WTC11 (cell line): Measurements from ENCODE around the gene FLT3. TPM values are rescaled to one million over a fixed set of nuclear protein-coding genes. Genes with fewer than 3 reads are reported as not detected.

Experiments
- ATAC-seq: fragments of 200-7000 bp; cut with Tn5 transposase; 2 replicates; pipeline ENCODE4 v1.10.0; 2021; ENCODE audit warnings: mild to moderate bottlenecking, moderate library complexity
- CTCF ChIA-PET: fragments of 300-600 bp; sonication (Branson Sonifier 250); formaldehyde crosslinking; loops from one replicate; lab custom pipeline; 2021; ENCODE audit warnings: antibody characterized with exemption; lab: Charles Lee
- POLR2A ChIA-PET: fragments of 350-600 bp; sonication (Branson Sonifier 250); formaldehyde crosslinking; loops from one replicate; lab custom pipeline; 2021; ENCODE audit warnings: antibody characterized with exemption; lab: Charles Lee
- DNase-seq: peaks from one replicate; pipeline ENCODE4 v3.0.0; 2021; ENCODE audit warnings: low spot score
- H3K27ac Mint-ChIP-seq: 2 replicates; pipeline ENCODE4 v1.8.0; 2021; ENCODE audit warnings: mixed read lengths
- H3K27me3 Mint-ChIP-seq: 2 replicates; pipeline ENCODE4 v1.8.0; 2021; ENCODE audit warnings: low read depth, mild to moderate bottlenecking, moderate library complexity, mixed read lengths
- H3K36me3 Mint-ChIP-seq: 2 replicates; pipeline ENCODE4 v1.8.0; 2021; ENCODE audit warnings: mixed read lengths
- H3K4me1 Mint-ChIP-seq: 2 replicates; pipeline ENCODE4 v1.8.0; 2022; ENCODE audit warnings: mixed read lengths
- H3K4me3 Mint-ChIP-seq: 2 replicates; pipeline ENCODE4 v1.8.0; 2021; ENCODE audit warnings: mild to moderate bottlenecking, moderate library complexity, mixed read lengths
- H3K9me3 Mint-ChIP-seq: 2 replicates; pipeline ENCODE4 v1.8.0; 2021; ENCODE audit warnings: mixed read lengths
- ATF1 ChIP-seq: sonication (generic); formaldehyde crosslinking; IDR thresholded peaks from 2 replicates; pipeline ENCODE4 v1.8.1; 2023; ENCODE audit warnings: mild to moderate bottlenecking, moderate library complexity, missing genetic modification reagents
- CREM ChIP-seq: sonication (generic); formaldehyde crosslinking; IDR thresholded peaks from 2 replicates; pipeline ENCODE4 v1.8.1; 2022; ENCODE audit warnings: mild to moderate bottlenecking, missing genetic modification reagents, moderate library complexity
- ELF4 ChIP-seq: sonication (generic); formaldehyde crosslinking; IDR thresholded peaks from 2 replicates; pipeline ENCODE4 v1.8.1; 2022; ENCODE audit warnings: low read depth, mild to moderate bottlenecking, moderate library complexity, missing genetic modification reagents
- FOXJ3 ChIP-seq: sonication (generic); formaldehyde crosslinking; IDR thresholded peaks from 2 replicates; pipeline ENCODE4 v1.9.0; 2021; ENCODE audit warnings: missing genetic modification reagents, mild to moderate bottlenecking, borderline replicate concordance
- HMGA2 ChIP-seq: fragments of 250-450 bp; sonication (Bioruptor Pico); IDR thresholded peaks from 2 replicates; pipeline ENCODE4 v1.4.0; 2021; ENCODE audit warnings: mild to moderate bottlenecking, moderate library complexity
- NFE2L1 ChIP-seq: sonication (generic); formaldehyde crosslinking; IDR thresholded peaks from 2 replicates; pipeline ENCODE4 v1.8.1; 2023; ENCODE audit warnings: missing genetic modification reagents
- NR2C2 ChIP-seq: sonication (generic); formaldehyde crosslinking; IDR thresholded peaks from 2 replicates; pipeline ENCODE4 v1.8.0; 2022; ENCODE audit warnings: mild to moderate bottlenecking, missing genetic modification reagents
- RORB ChIP-seq: fragments of 250-450 bp; sonication (Bioruptor Pico); IDR thresholded peaks from 2 replicates; pipeline ENCODE4 v1.9.0; 2021; ENCODE audit warnings: mild to moderate bottlenecking
- ZNF219 ChIP-seq: sonication (generic); formaldehyde crosslinking; IDR thresholded peaks from 2 replicates; pipeline ENCODE4 v1.8.0; 2023; ENCODE audit warnings: missing genetic modification reagents, mild to moderate bottlenecking, borderline replicate concordance
- ZNF416 ChIP-seq: fragments of 250-450 bp; sonication (Bioruptor Pico); IDR thresholded peaks from 2 replicates; pipeline ENCODE4 v1.9.0; 2021; ENCODE audit warnings: mild to moderate bottlenecking, inconsistent platforms
- ZNF423 ChIP-seq: fragments of 250-450 bp; sonication (Bioruptor Pico); IDR thresholded peaks from 2 replicates; pipeline ENCODE4 v2.1.2; 2022; ENCODE audit warnings: mild to moderate bottlenecking, moderate library complexity
- total RNA-seq: library from RNA; stranded (reverse); gene quantifications from 3 replicates; pipeline ENCODE4 v1.2.3, GENCODE V29; 2021
- TF ChIP-seq, protein P1 (sequence below): sonication (generic); formaldehyde crosslinking; IDR thresholded peaks from 2 replicates; pipeline ENCODE4 v1.8.0; 2023; ENCODE audit warnings: mild to moderate bottlenecking, missing genetic modification reagents
- TF ChIP-seq, protein P2 (sequence below): fragments of 250-450 bp; sonication (Bioruptor Pico); IDR thresholded peaks from 2 replicates; pipeline ENCODE4 v1.9.0; 2021; ENCODE audit warnings: mild to moderate bottlenecking
- TF ChIP-seq, protein P3 (sequence below): fragments of 250-450 bp; sonication (Bioruptor Pico); IDR thresholded peaks from 2 replicates; pipeline ENCODE4 v2.1.2; 2022; ENCODE audit warnings: mild to moderate bottlenecking, moderate library complexity
- TF ChIP-seq, protein P4 (sequence below): fragments of 250-450 bp; sonication (Bioruptor Pico); conservative IDR thresholded peaks from 2 replicates; pipeline ENCODE4 v1.9.0; 2021; ENCODE audit warnings: mild to moderate bottlenecking
- TF ChIP-seq, protein P5 (sequence below): fragments of 250-450 bp; sonication (Bioruptor Pico); IDR thresholded peaks from 2 replicates; pipeline ENCODE4 v1.9.0; 2021; ENCODE audit warnings: mild to moderate bottlenecking
- TF ChIP-seq, protein P6 (sequence below): sonication (generic); formaldehyde crosslinking; IDR thresholded peaks from 2 replicates; pipeline ENCODE4 v1.8.0; 2023; ENCODE audit warnings: missing genetic modification reagents
- TF ChIP-seq, protein P7 (sequence below): sonication (generic); formaldehyde crosslinking; IDR thresholded peaks from 2 replicates; pipeline ENCODE4 v1.8.1; 2022; ENCODE audit warnings: low read depth, missing genetic modification reagents, borderline replicate concordance

FLT3 gene
- total RNA-seq, 1 experiment from 2014 or later, result 0.15 TPM

DNA sequence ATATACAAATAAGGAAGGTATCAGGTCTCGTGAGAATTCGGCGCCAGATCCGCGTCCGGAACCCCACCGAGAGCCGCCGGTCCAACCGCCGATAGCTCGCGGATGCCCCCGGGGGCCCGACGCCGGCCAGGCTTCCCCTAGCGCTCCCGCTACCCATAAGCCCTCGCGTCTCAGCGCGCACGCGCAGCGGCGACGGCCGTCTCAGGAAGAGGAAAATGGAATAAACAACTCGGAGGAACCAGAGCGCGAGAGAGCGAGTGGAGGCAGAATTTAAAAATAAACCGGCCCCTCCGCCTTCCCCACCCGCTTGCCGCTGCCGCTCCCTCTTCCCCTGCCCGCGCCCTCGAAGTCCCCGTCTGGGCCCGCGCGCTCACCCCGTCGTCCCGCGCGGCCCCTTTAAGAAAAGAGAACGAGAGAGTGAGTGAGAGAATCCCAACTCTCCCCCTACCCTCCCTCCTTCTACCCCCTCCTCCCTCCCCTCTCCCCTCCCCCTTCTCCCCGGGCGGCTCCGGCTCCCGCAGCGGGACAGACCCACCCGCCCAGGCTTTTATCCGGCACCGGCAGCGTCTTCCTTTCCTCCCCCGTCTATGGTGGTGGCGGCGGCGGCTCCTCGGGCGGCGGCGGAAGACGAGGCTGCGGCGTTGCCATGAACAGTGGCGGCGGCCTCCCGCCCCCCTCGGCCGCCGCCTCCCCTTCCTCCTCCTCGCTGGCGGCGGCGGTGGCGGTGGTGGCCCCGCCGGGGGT lies 37.8 kb upstream of the FLT3 start, which contains the start of gene PAN3 (continued):
- TF ChIP-seq, protein P1, sequence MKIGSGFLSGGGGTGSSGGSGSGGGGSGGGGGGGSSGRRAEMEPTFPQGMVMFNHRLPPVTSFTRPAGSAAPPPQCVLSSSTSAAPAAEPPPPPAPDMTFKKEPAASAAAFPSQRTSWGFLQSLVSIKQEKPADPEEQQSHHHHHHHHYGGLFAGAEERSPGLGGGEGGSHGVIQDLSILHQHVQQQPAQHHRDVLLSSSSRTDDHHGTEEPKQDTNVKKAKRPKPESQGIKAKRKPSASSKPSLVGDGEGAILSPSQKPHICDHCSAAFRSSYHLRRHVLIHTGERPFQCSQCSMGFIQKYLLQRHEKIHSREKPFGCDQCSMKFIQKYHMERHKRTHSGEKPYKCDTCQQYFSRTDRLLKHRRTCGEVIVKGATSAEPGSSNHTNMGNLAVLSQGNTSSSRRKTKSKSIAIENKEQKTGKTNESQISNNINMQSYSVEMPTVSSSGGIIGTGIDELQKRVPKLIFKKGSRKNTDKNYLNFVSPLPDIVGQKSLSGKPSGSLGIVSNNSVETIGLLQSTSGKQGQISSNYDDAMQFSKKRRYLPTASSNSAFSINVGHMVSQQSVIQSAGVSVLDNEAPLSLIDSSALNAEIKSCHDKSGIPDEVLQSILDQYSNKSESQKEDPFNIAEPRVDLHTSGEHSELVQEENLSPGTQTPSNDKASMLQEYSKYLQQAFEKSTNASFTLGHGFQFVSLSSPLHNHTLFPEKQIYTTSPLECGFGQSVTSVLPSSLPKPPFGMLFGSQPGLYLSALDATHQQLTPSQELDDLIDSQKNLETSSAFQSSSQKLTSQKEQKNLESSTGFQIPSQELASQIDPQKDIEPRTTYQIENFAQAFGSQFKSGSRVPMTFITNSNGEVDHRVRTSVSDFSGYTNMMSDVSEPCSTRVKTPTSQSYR (CRISPR knock-in tag), result 0 out of 2 replicates have a peak, but pooled peaks have one; percentile 23
- TF ChIP-seq, protein P2, sequence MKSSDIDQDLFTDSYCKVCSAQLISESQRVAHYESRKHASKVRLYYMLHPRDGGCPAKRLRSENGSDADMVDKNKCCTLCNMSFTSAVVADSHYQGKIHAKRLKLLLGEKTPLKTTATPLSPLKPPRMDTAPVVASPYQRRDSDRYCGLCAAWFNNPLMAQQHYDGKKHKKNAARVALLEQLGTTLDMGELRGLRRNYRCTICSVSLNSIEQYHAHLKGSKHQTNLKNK, result no peak
- peak; percentile 38; the same call in 1 of the 2 replicates for TF ChIP-seq ZNF423 (CRISPR knock-in tag)
- TF ChIP-seq, all 79 proteins: peak for 9

DNA sequence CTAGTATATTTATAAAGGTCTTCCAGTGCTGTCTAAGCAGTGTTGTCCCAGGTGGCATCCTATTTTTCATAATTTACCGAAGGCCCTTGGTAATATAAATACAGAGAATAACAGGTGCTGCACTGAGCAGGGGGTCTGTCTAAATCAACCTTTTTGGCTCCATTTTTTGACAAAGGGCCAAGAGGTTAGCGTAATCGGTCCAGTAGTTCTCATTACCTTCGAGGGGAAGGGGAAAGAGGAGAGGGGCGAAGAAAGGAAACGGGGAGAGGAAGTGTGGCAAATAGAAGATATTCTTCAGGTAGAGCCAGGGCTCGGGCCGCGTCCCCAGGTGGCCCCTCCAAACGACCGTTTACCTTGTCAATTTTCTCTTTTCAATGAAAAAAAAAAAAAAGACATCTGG lies 37.2 kb upstream of the FLT3 start:
- Mint-ChIP-seq H3K4me3 (peak overlapping the region; percentile 83), H3K27ac (peak overlapping the region; percentile 97), H3K36me3 (no peaks in the 10 kb centered on the region), H3K4me1 (peaks cover 36% of the 10 kb centered on the region), H3K9me3 (no peaks in the 10 kb centered on the region), H3K27me3 (no peaks in the 10 kb centered on the region; the same call in 1 of the 2 replicates)
- CTCF ChIA-PET, result no interaction called here
- POLR2A ChIA-PET, result interaction anchor here (0.7 to 1.0 kb wide), 2 partner anchors 17 to 36 kb away, joined by 3 read pairs; no protein-coding TSS in a partner anchor
- TF ChIP-seq, protein P3, sequence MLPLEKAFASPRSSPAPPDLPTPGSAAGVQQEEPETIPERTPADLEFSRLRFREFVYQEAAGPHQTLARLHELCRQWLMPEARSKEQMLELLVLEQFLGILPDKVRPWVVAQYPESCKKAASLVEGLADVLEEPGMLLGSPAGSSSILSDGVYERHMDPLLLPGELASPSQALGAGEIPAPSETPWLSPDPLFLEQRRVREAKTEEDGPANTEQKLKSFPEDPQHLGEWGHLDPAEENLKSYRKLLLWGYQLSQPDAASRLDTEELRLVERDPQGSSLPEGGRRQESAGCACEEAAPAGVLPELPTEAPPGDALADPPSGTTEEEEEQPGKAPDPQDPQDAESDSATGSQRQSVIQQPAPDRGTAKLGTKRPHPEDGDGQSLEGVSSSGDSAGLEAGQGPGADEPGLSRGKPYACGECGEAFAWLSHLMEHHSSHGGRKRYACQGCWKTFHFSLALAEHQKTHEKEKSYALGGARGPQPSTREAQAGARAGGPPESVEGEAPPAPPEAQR, result no peak
- no peak for TF ChIP-seq ATF1 (CRISPR knock-in tag)
- peak; percentile 16 for ATAC-seq
- no peak for DNase-seq

DNA sequence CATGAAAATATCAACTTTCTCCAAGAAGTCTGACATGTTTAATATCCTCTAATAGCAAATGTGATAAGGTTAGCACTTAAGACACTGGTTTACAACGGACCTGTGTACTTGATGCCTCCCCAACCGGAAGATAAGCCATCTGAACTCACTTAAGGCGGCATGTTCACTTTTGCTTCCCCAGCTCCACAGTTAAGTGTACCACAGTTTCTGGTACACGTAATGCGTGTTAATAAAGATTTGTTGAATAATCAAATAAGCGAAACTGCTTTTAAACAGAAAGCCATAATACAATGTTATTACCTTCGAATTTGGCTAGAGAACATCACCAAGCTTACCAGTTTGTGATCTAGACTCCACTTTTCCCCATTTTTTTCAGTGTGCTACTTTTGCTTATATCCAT lies 36.5 kb upstream of the FLT3 start:
- ATAC-seq (no peak), DNase-seq (no peak)
- H3K27me3 Mint-ChIP-seq, result no peaks in the 10 kb centered on the region; the same call in 1 of the 2 replicates
- H3K9me3 Mint-ChIP-seq, result no peaks in the 10 kb centered on the region
- H3K4me3 Mint-ChIP-seq, result peak overlapping the region; percentile 83
- POLR2A ChIA-PET, result no interaction called here
- CTCF ChIA-PET, result no interaction called here
- no peaks in the 10 kb centered on the region for H3K36me3 Mint-ChIP-seq
- peak overlapping the region; percentile 97; the same call in 1 of the 2 replicates for H3K27ac Mint-ChIP-seq
- peaks cover 29% of the 10 kb centered on the region for H3K4me1 Mint-ChIP-seq
- TF ChIP-seq ZNF219 (CRISPR knock-in tag) (no peak), HMGA2 (CRISPR knock-in tag) (no peak), ELF4 (CRISPR knock-in tag) (no peak), CREM (CRISPR knock-in tag) (no peak), NR2C2 (no peak), FOXJ3 (CRISPR knock-in tag) (no peak), RORB (no peak), NFE2L1 (CRISPR knock-in tag) (no peak), ZNF416 (CRISPR knock-in tag) (no peak)
- TF ChIP-seq, protein P4, sequence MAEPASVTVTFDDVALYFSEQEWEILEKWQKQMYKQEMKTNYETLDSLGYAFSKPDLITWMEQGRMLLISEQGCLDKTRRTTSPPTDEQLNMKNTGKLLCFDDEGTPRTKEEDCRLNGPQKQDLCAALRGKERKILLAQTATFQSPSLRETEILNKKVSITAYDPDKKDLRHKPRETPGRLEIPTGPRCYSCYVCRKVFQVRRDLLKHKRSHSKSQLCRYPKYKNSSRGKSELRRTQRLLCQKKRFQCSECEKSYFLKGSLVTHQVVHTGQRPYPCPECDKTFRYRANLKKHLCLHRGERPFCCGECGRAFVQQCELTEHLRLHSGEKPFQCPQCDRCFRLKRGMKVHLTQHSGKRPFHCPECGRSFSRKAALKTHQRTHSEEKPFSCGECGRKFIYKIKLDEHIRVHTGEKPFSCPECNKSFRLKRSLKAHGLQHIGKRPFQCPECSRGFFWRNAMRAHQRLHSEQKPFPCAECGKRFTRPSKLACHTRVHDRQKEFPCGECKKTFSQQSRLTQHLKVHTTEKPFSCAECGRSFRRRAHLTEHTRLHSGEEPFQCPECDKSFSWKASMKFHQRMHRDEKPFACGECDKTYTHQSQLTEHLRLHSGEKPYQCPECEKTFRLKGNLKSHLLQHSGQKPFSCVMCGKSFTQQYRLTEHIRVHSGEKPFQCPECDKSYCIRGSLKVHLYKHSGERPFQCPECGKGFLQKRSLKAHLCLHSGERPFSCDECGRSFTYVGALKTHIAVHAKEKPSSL (CRISPR knock-in tag), result no peak
- TF ChIP-seq, protein P5, sequence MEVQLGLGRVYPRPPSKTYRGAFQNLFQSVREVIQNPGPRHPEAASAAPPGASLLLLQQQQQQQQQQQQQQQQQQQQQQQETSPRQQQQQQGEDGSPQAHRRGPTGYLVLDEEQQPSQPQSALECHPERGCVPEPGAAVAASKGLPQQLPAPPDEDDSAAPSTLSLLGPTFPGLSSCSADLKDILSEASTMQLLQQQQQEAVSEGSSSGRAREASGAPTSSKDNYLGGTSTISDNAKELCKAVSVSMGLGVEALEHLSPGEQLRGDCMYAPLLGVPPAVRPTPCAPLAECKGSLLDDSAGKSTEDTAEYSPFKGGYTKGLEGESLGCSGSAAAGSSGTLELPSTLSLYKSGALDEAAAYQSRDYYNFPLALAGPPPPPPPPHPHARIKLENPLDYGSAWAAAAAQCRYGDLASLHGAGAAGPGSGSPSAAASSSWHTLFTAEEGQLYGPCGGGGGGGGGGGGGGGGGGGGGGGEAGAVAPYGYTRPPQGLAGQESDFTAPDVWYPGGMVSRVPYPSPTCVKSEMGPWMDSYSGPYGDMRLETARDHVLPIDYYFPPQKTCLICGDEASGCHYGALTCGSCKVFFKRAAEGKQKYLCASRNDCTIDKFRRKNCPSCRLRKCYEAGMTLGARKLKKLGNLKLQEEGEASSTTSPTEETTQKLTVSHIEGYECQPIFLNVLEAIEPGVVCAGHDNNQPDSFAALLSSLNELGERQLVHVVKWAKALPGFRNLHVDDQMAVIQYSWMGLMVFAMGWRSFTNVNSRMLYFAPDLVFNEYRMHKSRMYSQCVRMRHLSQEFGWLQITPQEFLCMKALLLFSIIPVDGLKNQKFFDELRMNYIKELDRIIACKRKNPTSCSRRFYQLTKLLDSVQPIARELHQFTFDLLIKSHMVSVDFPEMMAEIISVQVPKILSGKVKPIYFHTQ (CRISPR knock-in tag), result no peak
- TF ChIP-seq, protein P6, sequence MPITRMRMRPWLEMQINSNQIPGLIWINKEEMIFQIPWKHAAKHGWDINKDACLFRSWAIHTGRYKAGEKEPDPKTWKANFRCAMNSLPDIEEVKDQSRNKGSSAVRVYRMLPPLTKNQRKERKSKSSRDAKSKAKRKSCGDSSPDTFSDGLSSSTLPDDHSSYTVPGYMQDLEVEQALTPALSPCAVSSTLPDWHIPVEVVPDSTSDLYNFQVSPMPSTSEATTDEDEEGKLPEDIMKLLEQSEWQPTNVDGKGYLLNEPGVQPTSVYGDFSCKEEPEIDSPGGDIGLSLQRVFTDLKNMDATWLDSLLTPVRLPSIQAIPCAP (CRISPR knock-in tag), result no peak
- TF ChIP-seq, protein P7, sequence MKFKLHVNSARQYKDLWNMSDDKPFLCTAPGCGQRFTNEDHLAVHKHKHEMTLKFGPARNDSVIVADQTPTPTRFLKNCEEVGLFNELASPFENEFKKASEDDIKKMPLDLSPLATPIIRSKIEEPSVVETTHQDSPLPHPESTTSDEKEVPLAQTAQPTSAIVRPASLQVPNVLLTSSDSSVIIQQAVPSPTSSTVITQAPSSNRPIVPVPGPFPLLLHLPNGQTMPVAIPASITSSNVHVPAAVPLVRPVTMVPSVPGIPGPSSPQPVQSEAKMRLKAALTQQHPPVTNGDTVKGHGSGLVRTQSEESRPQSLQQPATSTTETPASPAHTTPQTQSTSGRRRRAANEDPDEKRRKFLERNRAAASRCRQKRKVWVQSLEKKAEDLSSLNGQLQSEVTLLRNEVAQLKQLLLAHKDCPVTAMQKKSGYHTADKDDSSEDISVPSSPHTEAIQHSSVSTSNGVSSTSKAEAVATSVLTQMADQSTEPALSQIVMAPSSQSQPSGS (CRISPR knock-in tag), result no peak
